H1 (cell line): Measurements from ENCODE around the gene AVL9. TPM values are rescaled to one million over a fixed set of nuclear protein-coding genes. Genes with fewer than 3 reads are reported as not detected.
"Not testable (repeated sequence)": the region's sequence is repeated elsewhere in the genome, so short reads cannot be mapped to it uniquely, and the experiment has no call there.

Source experiments
- CTCF ChIA-PET: fragments of 300-600 bp; sonication (Branson Sonifier 250); formaldehyde crosslinking; loops from one replicate; lab custom pipeline; 2021; ENCODE audit not compliant: partially characterized antibody; lab: Charles Lee
- POLR2A ChIA-PET: fragments of 300-600 bp; sonication (Branson Sonifier 250); formaldehyde crosslinking; loops from one replicate; lab custom pipeline; 2021; ENCODE audit warnings: inconsistent platforms; ENCODE audit not compliant: partially characterized antibody; lab: Charles Lee
- DNase-seq, 2 experiments: peaks; one replicate each; pipeline versions ENCODE4 v3.0.0 to v3.0.0-alpha.2; 2010 to 2022; ENCODE audit warnings: low spot score in 2 of 2, low read depth in 1 of 2, mixed read lengths in 1 of 2
- FAIRE-seq: peaks from 2 replicates; lab custom pipeline; 2011; peaks lifted over from hg19 to GRCh38; lab: Jason Lieb, UNC
- H2AFZ ChIP-seq: 2 replicates; pipeline ENCODE4 v1.8.1; 2012; ENCODE audit warnings: low read length, inconsistent platforms
- H2AK5ac ChIP-seq: 2 replicates; pipeline ENCODE4 v1.6.1; 2013; ENCODE audit warnings: low read depth, low read length
- H2BK120ac ChIP-seq: replicated peaks from 2 replicates; pipeline ENCODE3; 2013; ENCODE audit warnings: low read depth, low read length, inconsistent platforms
- H2BK12ac ChIP-seq: 2 replicates; pipeline ENCODE4 v1.6.1; 2013; ENCODE audit warnings: low read depth, low read length
- H2BK15ac ChIP-seq: 2 replicates; pipeline ENCODE4 v1.6.1; 2013; ENCODE audit warnings: low read length
- H2BK20ac ChIP-seq: 2 replicates; pipeline ENCODE4 v1.6.1; 2013; ENCODE audit warnings: low read length
- H2BK5ac ChIP-seq: 2 replicates; pipeline ENCODE4 v1.6.1; 2013; ENCODE audit warnings: low read depth, low read length
- H3K14ac ChIP-seq: 2 replicates; pipeline ENCODE4 v1.6.1; 2013; ENCODE audit warnings: inconsistent platforms; ENCODE audit not compliant: insufficient read length
- H3K18ac ChIP-seq: 2 replicates; pipeline ENCODE4 v1.6.1; 2013; ENCODE audit warnings: low read length; ENCODE audit errors: extremely low read depth
- H3K23ac ChIP-seq: 2 replicates; pipeline ENCODE4 v1.6.1; 2013; ENCODE audit warnings: inconsistent platforms; ENCODE audit not compliant: insufficient read length
- H3K23me2 ChIP-seq: 2 replicates; pipeline ENCODE4 v1.6.1; 2013; ENCODE audit warnings: low read depth, low read length
- H3K27ac ChIP-seq: 2 replicates; pipeline ENCODE4 v1.6.1; 2011; ENCODE audit warnings: low read depth, low read length, inconsistent platforms
- H3K27me3 ChIP-seq, 4 experiments: replicated peaks in 1 of 4; 1 replicate in 1 of 4; 2 replicates in 3 of 4; pipeline versions ENCODE4 v1.6.1 to v1.8.1; 2011 to 2013; ENCODE audit warnings: low read length in 3 of 4, mild to moderate bottlenecking in 3 of 4, inconsistent platforms in 2 of 4, mixed read lengths in 2 of 4, moderate library complexity in 1 of 4; ENCODE audit not compliant: control insufficient read depth in 3 of 4, insufficient read depth in 3 of 4; ENCODE audit errors: extremely low read depth in 1 of 4
- H3K36me3 ChIP-seq, 4 experiments: 2 replicates each; pipeline versions ENCODE4 v1.6.1 to v1.8.1; 2011 to 2013; ENCODE audit warnings: mild to moderate bottlenecking in 4 of 4, low read length in 3 of 4, moderate library complexity in 2 of 4, control low read depth in 1 of 4, inconsistent platforms in 1 of 4; ENCODE audit not compliant: insufficient read depth in 4 of 4, control insufficient read depth in 2 of 4
- H3K4ac ChIP-seq: replicated peaks from 2 replicates; pipeline ENCODE3; 2013; ENCODE audit warnings: low read length, low read depth, mixed read lengths, inconsistent platforms; ENCODE audit not compliant: insufficient read length
- H3K4me1 ChIP-seq, 4 experiments: replicated peaks in 1 of 4; 1 replicate in 1 of 4; 2 replicates in 3 of 4; pipeline versions ENCODE4 v1.6.1 to v1.8.1; 2011 to 2013; ENCODE audit warnings: low read length in 3 of 4, inconsistent platforms in 2 of 4, mixed read lengths in 1 of 4; ENCODE audit not compliant: insufficient read depth in 4 of 4, control insufficient read depth in 3 of 4
- H3K4me2 ChIP-seq, 2 experiments: 2 replicates each; pipeline versions ENCODE4 v1.6.1 to v1.8.1; 2011 to 2013; ENCODE audit warnings: low read depth in 2 of 2, low read length in 2 of 2, control low read depth in 1 of 2, inconsistent platforms in 1 of 2, mild to moderate bottlenecking in 1 of 2; ENCODE audit not compliant: insufficient read depth in 1 of 2
- H3K4me3 ChIP-seq, 4 experiments: fragments of 200-600, 300-600 bp in 1 of 4; sonication (generic), shearing (Covaris generic), sonication (Bioruptor Twin) in 1 of 4; 2 replicates each; pipeline versions ENCODE4 v1.5.1 to v1.8.1; 2011 to 2016; ENCODE audit warnings: low read length in 4 of 4, low read depth in 3 of 4, control low read depth in 2 of 4, inconsistent platforms in 2 of 4, mild to moderate bottlenecking in 2 of 4, mixed read lengths in 1 of 4, moderate library complexity in 1 of 4; ENCODE audit not compliant: insufficient read depth in 2 of 4; ENCODE audit errors: extremely low read depth in 1 of 4
- H3K56ac ChIP-seq: replicated peaks from 2 replicates; pipeline ENCODE3; 2013; ENCODE audit warnings: low read depth, mild to moderate bottlenecking, mixed read lengths, low read length, inconsistent platforms; ENCODE audit not compliant: insufficient read length
- H3K79me1 ChIP-seq: 2 replicates; pipeline ENCODE4 v1.6.1; 2013; ENCODE audit warnings: low read depth, low read length, control low read depth
- H3K79me2 ChIP-seq, 2 experiments: 2 replicates each; pipeline versions ENCODE4 v1.6.1 to v1.8.1; 2012 to 2013; ENCODE audit warnings: low read length in 2 of 2, mild to moderate bottlenecking in 2 of 2, inconsistent platforms in 1 of 2; ENCODE audit not compliant: insufficient read depth in 2 of 2, control insufficient read depth in 1 of 2
- H3K9ac ChIP-seq, 4 experiments: replicated peaks in 1 of 4; 1 replicate in 1 of 4; 2 replicates in 3 of 4; pipeline versions ENCODE4 v1.6.1 to v1.8.1; 2011 to 2013; ENCODE audit warnings: low read depth in 3 of 4, low read length in 3 of 4, control low read depth in 2 of 4, mild to moderate bottlenecking in 2 of 4, moderate library complexity in 2 of 4, inconsistent platforms in 1 of 4; ENCODE audit errors: extremely low read depth in 1 of 4
- H3K9me3 ChIP-seq, 2 experiments: 2 replicates each; pipeline versions ENCODE4 v1.6.1 to v1.8.1; 2012 to 2013; ENCODE audit warnings: mild to moderate bottlenecking in 2 of 2, moderate library complexity in 2 of 2, control low read depth in 1 of 2, inconsistent platforms in 1 of 2, low read depth in 1 of 2, low read length in 1 of 2, mixed read lengths in 1 of 2; ENCODE audit not compliant: insufficient read depth in 2 of 2
- H4K20me1 ChIP-seq, 2 experiments: replicated peaks in 1 of 2; 2 replicates each; pipeline versions ENCODE3 to v1.8.1; 2011 to 2013; ENCODE audit warnings: inconsistent platforms in 2 of 2, low read length in 2 of 2, mild to moderate bottlenecking in 1 of 2; ENCODE audit not compliant: insufficient read depth in 2 of 2, control insufficient read depth in 1 of 2
- H4K5ac ChIP-seq: 2 replicates; pipeline ENCODE4 v1.6.1; 2013; ENCODE audit warnings: low read length, low read depth, mixed read lengths, inconsistent platforms; ENCODE audit not compliant: insufficient read length
- H4K8ac ChIP-seq: 2 replicates; pipeline ENCODE4 v1.8.0; 2013; ENCODE audit warnings: mild to moderate bottlenecking, moderate library complexity, low read length, inconsistent platforms; ENCODE audit not compliant: insufficient read depth; ENCODE audit errors: extremely low read depth
- H4K91ac ChIP-seq: replicated peaks from 2 replicates; pipeline ENCODE3; 2013; ENCODE audit warnings: low read length, mixed read lengths, inconsistent platforms; ENCODE audit not compliant: insufficient read length
- polyA plus RNA-seq, 7 experiments: library from polyadenylated mRNA; depleted of rRNA in 3 of 7; stranded (reverse) in 5 of 7; unstranded in 2 of 7; fragments of >200 nt in 5 of 7; fragments of 200-250 nt in 2 of 7; gene quantifications; 1 replicate in 5 of 7; 2 replicates in 1 of 7; 4 replicates in 1 of 7; pipeline versions ENCODE4 v1.2.1 to v1.2.3, GENCODE V29; 2011 to 2013; ENCODE audit warnings: missing spikeins in 2 of 7, mixed read lengths in 2 of 7
- total RNA-seq: library from RNA; stranded (reverse); fragmentation: NEBNext Ultra II Directional; extraction: Animal tissue kit (Norgen Biotek cat#: 25700); gene quantifications from 2 replicates; pipeline ENCODE4 v1.2.1, GENCODE V29; 2021

Gene AVL9
- total and polyA plus RNA-seq, 2 of the 8 experiments (the other 6 are each of a cell fraction or from before 2014, with no cell fraction given) = 15.5 to 42.1 TPM

GRCh38 chr7:32637611-32638010 is 142.3 kb downstream of the AVL9 start:
- H2BK5ac ChIP-seq, H3K27ac ChIP-seq, H3K27me3 ChIP-seq, H3K4me2 ChIP-seq, H4K91ac ChIP-seq, H3K36me3 ChIP-seq, H3K18ac ChIP-seq, H4K8ac ChIP-seq, H3K14ac ChIP-seq, H2BK120ac ChIP-seq, H3K56ac ChIP-seq, H2BK20ac ChIP-seq, H4K20me1 ChIP-seq, H2BK12ac ChIP-seq, H3K23me2 ChIP-seq, H3K4ac ChIP-seq, H3K79me1 ChIP-seq, H3K4me3 ChIP-seq, H3K9ac ChIP-seq, DNase-seq, H3K9me3 ChIP-seq, CTCF ChIA-PET, H2BK15ac ChIP-seq, H4K5ac ChIP-seq, H3K4me1 ChIP-seq, H3K23ac ChIP-seq, FAIRE-seq, H2AK5ac ChIP-seq, H2AFZ ChIP-seq, H3K79me2 ChIP-seq, POLR2A ChIA-PET: not testable (repeated sequence)

Other genes with a start within 250 kb of the AVL9 start
- 97.0 and 103 TPM in 2 replicates for gene LSM5, start 5.1 kb upstream of the AVL9 start, total RNA-seq
- 26.7 and 58.9 TPM in 2 replicates for gene LSM5, start 5.1 kb upstream of the AVL9 start, polyA plus RNA-seq (2011; rRNA removed)